GM21825 (cell line): Measurements from ENCODE around the gene ZMYM1.
"Not testable (repeated sequence)": the region's sequence is repeated elsewhere in the genome, so short reads cannot be mapped to it uniquely, and the experiment has no call there.

Experiments
- ATAC-seq: cut with Tn5 transposase; IDR thresholded peaks from one replicate; pipeline ENCODE4 v1.9.1; 2021; ENCODE audit warnings: mild to moderate bottlenecking, moderate library complexity; ENCODE audit not compliant: unreplicated experiment

Gene ZMYM1

GRCh38 chr1:35073265-35073811, 5.8 kb upstream of the ZMYM1 start:
- ATAC-seq = no peak

- not testable (repeated sequence) for ATAC-seq
Observed at GRCh38 chr1:35076426-35076825, 2.8 kb upstream of the ZMYM1 start.

GRCh38 chr1:35080171-35080854, 1.1 kb downstream of the ZMYM1 start:
- ATAC-seq = no peak

- no peak for ATAC-seq
Observed at GRCh38 chr1:35085421-35085820, 6.2 kb downstream of the ZMYM1 start.

- ATAC-seq = no peak
Observed at GRCh38 chr1:35097224-35097623, 18.0 kb downstream of the ZMYM1 start.

GRCh38 chr1:35111106-35111505, 31.9 kb downstream of the ZMYM1 start:
- no peak for ATAC-seq

GRCh38 chr1:35112668-35113067, 33.5 kb downstream of the ZMYM1 start:
- ATAC-seq = no peak

GRCh38 chr1:35115459-35116383, 36.5 kb downstream of the ZMYM1 start:
- no peak for ATAC-seq

- ATAC-seq = no peak
Observed at GRCh38 chr1:35120458-35121133, 41.4 kb downstream of the ZMYM1 start.

GRCh38 chr1:35122311-35122710, 43.1 kb downstream of the ZMYM1 start:
- no peak for ATAC-seq

- ATAC-seq = no peak
Observed at GRCh38 chr1:35126546-35126945, 47.4 kb downstream of the ZMYM1 start.

GRCh38 chr1:35129080-35129479, 49.9 kb downstream of the ZMYM1 start:
- ATAC-seq = no peak

GRCh38 chr1:35136780-35137179, 57.6 kb downstream of the ZMYM1 start:
- ATAC-seq = no peak

GRCh38 chr1:35137590-35137989, 58.4 kb downstream of the ZMYM1 start:
- ATAC-seq = not testable (repeated sequence)

GRCh38 chr1:35142294-35142693, 63.1 kb downstream of the ZMYM1 start:
- not testable (repeated sequence) for ATAC-seq

GRCh38 chr1:35142728-35143127, 63.5 kb downstream of the ZMYM1 start:
- ATAC-seq = not testable (repeated sequence)

- ATAC-seq = no peak
Observed at GRCh38 chr1:35143737-35144508, 64.7 kb downstream of the ZMYM1 start.

GRCh38 chr1:35145892-35146549, 66.8 kb downstream of the ZMYM1 start:
- ATAC-seq = not testable (repeated sequence)

GRCh38 chr1:35151220-35151619, 72.0 kb downstream of the ZMYM1 start:
- ATAC-seq = no peak

- ATAC-seq = no peak
Observed at GRCh38 chr1:35164893-35165292, 85.7 kb downstream of the ZMYM1 start.
